ENCODE measurements around the gene ECHDC3. TPM values are rescaled to one million over a fixed set of nuclear protein-coding genes. Genes with fewer than 3 reads are reported as not detected.

Gene ECHDC3
- total RNA-seq, 3 donors from 2014 or later, result 62.6 to 256 (median 132) TPM

DNA sequence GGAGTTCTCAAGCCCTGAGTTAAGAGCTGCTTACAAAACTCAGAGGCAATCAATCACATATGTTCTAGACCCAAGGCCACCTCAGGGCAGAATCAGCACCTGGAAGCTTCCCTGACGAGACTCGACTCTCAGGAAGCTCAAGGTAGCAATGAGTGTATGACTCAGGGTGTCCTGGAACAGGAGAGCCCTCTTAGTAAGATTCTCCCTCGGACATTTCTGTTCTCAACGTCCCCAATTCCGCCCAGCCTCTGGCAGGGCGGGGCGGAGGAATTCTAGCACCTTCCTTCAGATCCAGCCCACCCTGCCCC lies 41.3 kb downstream of the ECHDC3 start:
- TF ChIP-seq, protein P1, sequence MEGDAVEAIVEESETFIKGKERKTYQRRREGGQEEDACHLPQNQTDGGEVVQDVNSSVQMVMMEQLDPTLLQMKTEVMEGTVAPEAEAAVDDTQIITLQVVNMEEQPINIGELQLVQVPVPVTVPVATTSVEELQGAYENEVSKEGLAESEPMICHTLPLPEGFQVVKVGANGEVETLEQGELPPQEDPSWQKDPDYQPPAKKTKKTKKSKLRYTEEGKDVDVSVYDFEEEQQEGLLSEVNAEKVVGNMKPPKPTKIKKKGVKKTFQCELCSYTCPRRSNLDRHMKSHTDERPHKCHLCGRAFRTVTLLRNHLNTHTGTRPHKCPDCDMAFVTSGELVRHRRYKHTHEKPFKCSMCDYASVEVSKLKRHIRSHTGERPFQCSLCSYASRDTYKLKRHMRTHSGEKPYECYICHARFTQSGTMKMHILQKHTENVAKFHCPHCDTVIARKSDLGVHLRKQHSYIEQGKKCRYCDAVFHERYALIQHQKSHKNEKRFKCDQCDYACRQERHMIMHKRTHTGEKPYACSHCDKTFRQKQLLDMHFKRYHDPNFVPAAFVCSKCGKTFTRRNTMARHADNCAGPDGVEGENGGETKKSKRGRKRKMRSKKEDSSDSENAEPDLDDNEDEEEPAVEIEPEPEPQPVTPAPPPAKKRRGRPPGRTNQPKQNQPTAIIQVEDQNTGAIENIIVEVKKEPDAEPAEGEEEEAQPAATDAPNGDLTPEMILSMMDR (IDR thresholded peaks at IDR 0.05), result no peak
- no peak for TF ChIP-seq POLR2AphosphoS5 (IDR thresholded peaks at IDR 0.05)
- no peak for TF ChIP-seq POLR2A (IDR thresholded peaks at IDR 0.05)
- intact Hi-C loops (cut with DNase I; ENCODE audit: low total_unique reads), result no loop called here
- H3K4me3 ChIP-seq, result no peak overlapping the region
- DNase-seq (ENCODE audit: low spot score in 2 of 2), result no peak
- no peaks in the 10 kb centered on the region for H3K27me3 ChIP-seq
- H3K4me1 ChIP-seq, result no peaks in the 10 kb centered on the region
- no peaks in the 10 kb centered on the region for H3K36me3 ChIP-seq
- no peak overlapping the region for H3K27ac ChIP-seq
- H3K9me3 ChIP-seq, result no peaks in the 10 kb centered on the region

DNA sequence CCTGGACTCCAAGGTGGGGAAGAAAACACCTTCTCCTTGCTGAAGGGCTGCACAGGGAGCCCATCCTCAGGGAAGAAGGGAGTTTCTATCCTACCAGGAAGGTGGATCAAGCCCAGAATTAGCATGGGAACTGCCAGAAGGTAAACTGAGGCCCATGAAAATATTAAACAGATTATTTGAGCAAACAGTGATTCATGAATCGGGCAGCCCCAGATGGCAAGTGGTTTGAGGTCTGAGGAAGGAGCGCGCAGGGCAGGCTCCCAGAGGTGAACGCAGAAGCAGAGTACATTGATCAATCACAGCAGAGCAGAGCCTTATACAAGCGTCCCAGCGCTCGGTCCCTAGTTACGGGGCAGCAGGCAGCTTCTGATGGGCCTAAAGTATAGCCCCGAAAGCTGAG lies 45.2 kb downstream of the ECHDC3 start:
- no peak for TF ChIP-seq POLR2A (IDR thresholded peaks at IDR 0.05)
- no peak for TF ChIP-seq POLR2AphosphoS5 (IDR thresholded peaks at IDR 0.05)
- TF ChIP-seq, protein P1 (IDR thresholded peaks at IDR 0.05), result no peak
- Histone ChIP-seq H3K27ac (no peak overlapping the region), H3K36me3 (no peaks in the 10 kb centered on the region), H3K27me3 (no peaks in the 10 kb centered on the region), H3K4me3 (no peak overlapping the region), H3K9me3 (no peaks in the 10 kb centered on the region), H3K4me1 (no peaks in the 10 kb centered on the region)
- no peak for DNase-seq (ENCODE audit: low spot score in 2 of 2)
- intact Hi-C loops (cut with DNase I; ENCODE audit: low total_unique reads), result no loop called here

- Histone ChIP-seq H3K9me3 (no peaks in the 10 kb centered on the region), H3K27me3 (no peaks in the 10 kb centered on the region), H3K36me3 (no peaks in the 10 kb centered on the region), H3K27ac (no peak overlapping the region), H3K4me1 (no peaks in the 10 kb centered on the region), H3K4me3 (no peak overlapping the region)
- TF ChIP-seq, protein P1 (IDR thresholded peaks at IDR 0.05), result no peak
- no peak for TF ChIP-seq POLR2AphosphoS5 (IDR thresholded peaks at IDR 0.05)
- TF ChIP-seq POLR2A (IDR thresholded peaks at IDR 0.05), result no peak
- intact Hi-C loops (cut with DNase I; ENCODE audit: low total_unique reads), result no loop called here
- DNase-seq (ENCODE audit: low spot score in 2 of 2), result no peak
Measured at GRCh38 chr10:11787846-11788245, 45.7 kb downstream of the ECHDC3 start.

DNA sequence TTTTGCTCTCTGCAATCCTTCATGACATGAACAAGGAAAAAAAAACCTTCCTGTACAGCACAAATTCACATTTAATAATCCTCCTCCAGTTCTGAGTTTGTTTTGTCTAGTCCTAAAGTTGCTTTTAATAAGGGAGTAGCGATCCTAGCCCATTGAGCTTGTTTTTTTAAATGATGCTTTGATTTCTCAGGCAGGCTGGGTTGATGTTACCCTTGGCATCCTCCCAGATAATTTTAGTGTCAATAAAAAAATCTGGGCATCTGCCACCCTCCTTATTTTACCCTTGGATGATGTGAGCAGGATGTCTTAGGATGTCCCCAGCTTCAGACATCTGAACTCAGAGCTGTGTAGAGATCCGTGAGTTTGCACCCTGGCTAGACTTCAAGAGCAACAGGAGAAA lies 47.1 kb downstream of the ECHDC3 start:
- Histone ChIP-seq H3K4me1 (no peaks in the 10 kb centered on the region), H3K4me3 (no peak overlapping the region), H3K9me3 (no peaks in the 10 kb centered on the region), H3K27ac (no peak overlapping the region), H3K27me3 (no peaks in the 10 kb centered on the region), H3K36me3 (no peaks in the 10 kb centered on the region)
- intact Hi-C loops (cut with DNase I; ENCODE audit: low total_unique reads), result no loop called here
- no peak for TF ChIP-seq POLR2A (IDR thresholded peaks at IDR 0.05)
- TF ChIP-seq, protein P1 (IDR thresholded peaks at IDR 0.05), result no peak
- TF ChIP-seq POLR2AphosphoS5 (IDR thresholded peaks at IDR 0.05), result no peak
- DNase-seq (ENCODE audit: low spot score in 2 of 2), result no peak

GRCh38 chr10:11789956-11790355 lies 47.8 kb downstream of the ECHDC3 start:
- TF ChIP-seq POLR2AphosphoS5 (IDR thresholded peaks at IDR 0.05) (no peak), POLR2A (IDR thresholded peaks at IDR 0.05) (no peak)
- TF ChIP-seq, protein P1 (IDR thresholded peaks at IDR 0.05), result no peak
- intact Hi-C loops (cut with DNase I; ENCODE audit: low total_unique reads), result loop anchor here (10.0 kb wide), 1 partner anchor 195 kb away; no protein-coding TSS in a partner anchor
- H3K36me3 ChIP-seq, result no peaks in the 10 kb centered on the region
- no peak for DNase-seq (ENCODE audit: low spot score in 2 of 2)
- no peaks in the 10 kb centered on the region for H3K27me3 ChIP-seq
- H3K4me1 ChIP-seq, result no peaks in the 10 kb centered on the region
- no peaks in the 10 kb centered on the region for H3K9me3 ChIP-seq
- H3K4me3 ChIP-seq, result no peak overlapping the region
- H3K27ac ChIP-seq, result no peak overlapping the region

Measured in breast epithelium (tissue), 4 donors.